Neuronal stem cell (in vitro differentiated cells): ENCODE data around the gene PFDN1.

Source experiments
- DNase-seq: peaks from one replicate; pipeline ENCODE4 v3.0.0-alpha.2; 2013; ENCODE audit warnings: low spot score
- H2AFZ ChIP-seq: one replicate; pipeline ENCODE4 v1.6.1; 2013; ENCODE audit warnings: mild to moderate bottlenecking, low read length, inconsistent platforms
- H2AK5ac ChIP-seq: 2 replicates; pipeline ENCODE4 v1.6.1; 2013; ENCODE audit warnings: low read depth, mild to moderate bottlenecking, inconsistent platforms, low read length, moderate library complexity, mixed read lengths
- H2BK120ac ChIP-seq: 2 replicates; pipeline ENCODE4 v1.6.1; 2013; ENCODE audit warnings: low read depth, mild to moderate bottlenecking, inconsistent platforms, low read length, moderate library complexity, mixed read lengths
- H2BK12ac ChIP-seq: one replicate; pipeline ENCODE4 v1.6.1; 2013; ENCODE audit warnings: low read length, inconsistent platforms
- H2BK15ac ChIP-seq: 2 replicates; pipeline ENCODE4 v1.6.1; 2013; ENCODE audit warnings: mild to moderate bottlenecking, low read length, inconsistent platforms, mixed read lengths
- H2BK5ac ChIP-seq: one replicate; pipeline ENCODE4 v1.6.1; 2013; ENCODE audit warnings: inconsistent platforms, mild to moderate bottlenecking, low read length, moderate library complexity
- H3K14ac ChIP-seq: one replicate; pipeline ENCODE4 v1.6.1; 2013; ENCODE audit warnings: low read length, inconsistent platforms
- H3K18ac ChIP-seq: 2 replicates; pipeline ENCODE4 v1.6.1; 2013; ENCODE audit warnings: low read length, inconsistent platforms
- H3K23ac ChIP-seq: 2 replicates; pipeline ENCODE4 v1.6.1; 2013; ENCODE audit warnings: low read depth, mild to moderate bottlenecking, mixed read lengths, low read length, inconsistent platforms; ENCODE audit not compliant: poor library complexity
- H3K27ac ChIP-seq: replicated peaks from 3 replicates; pipeline ENCODE4 v1.5.1; 2013; ENCODE audit warnings: low read length, inconsistent platforms
- H3K27me3 ChIP-seq, 3 experiments: 2 replicates each; pipeline ENCODE4 v1.6.1; 2013; ENCODE audit warnings: low read length in 3 of 3, mild to moderate bottlenecking in 2 of 3, inconsistent platforms in 1 of 3, low read depth in 1 of 3, mixed read lengths in 1 of 3, moderate library complexity in 1 of 3; ENCODE audit not compliant: control insufficient read depth in 3 of 3, insufficient read depth in 3 of 3
- H3K36me3 ChIP-seq, 2 donors: replicated peaks in 1 of 2; 2 replicates each; pipeline ENCODE4 v1.6.1; 2013; ENCODE audit warnings: low read length in 2 of 2; ENCODE audit not compliant: control insufficient read depth in 2 of 2, insufficient read depth in 2 of 2
- H3K4ac ChIP-seq: 2 replicates; pipeline ENCODE4 v1.6.1; 2013; ENCODE audit warnings: inconsistent platforms, mild to moderate bottlenecking, low read length, moderate library complexity
- H3K4me1 ChIP-seq, 2 donors: 1 replicate in 1 of 2; 2 replicates in 1 of 2; pipeline ENCODE4 v1.6.1; 2013; ENCODE audit warnings: low read length in 2 of 2, low read depth in 1 of 2; ENCODE audit not compliant: control insufficient read depth in 2 of 2, insufficient read depth in 1 of 2
- H3K4me2 ChIP-seq: one replicate; pipeline ENCODE4 v1.6.1; 2013; ENCODE audit warnings: mild to moderate bottlenecking, low read length, inconsistent platforms; ENCODE audit not compliant: insufficient read depth, poor library complexity, severe bottlenecking
- H3K4me3 ChIP-seq, 2 donors: 2 replicates each; pipeline ENCODE4 v1.5.1; 2013; ENCODE audit warnings: low read length in 2 of 2, mild to moderate bottlenecking in 2 of 2, inconsistent platforms in 1 of 2, moderate library complexity in 1 of 2
- H3K79me1 ChIP-seq: one replicate; pipeline ENCODE4 v1.6.1; 2013; ENCODE audit warnings: low read depth, mild to moderate bottlenecking, inconsistent platforms, low read length, moderate library complexity
- H3K9ac ChIP-seq: one replicate; pipeline ENCODE4 v1.6.1; 2013; ENCODE audit warnings: mild to moderate bottlenecking, low read depth, low read length, inconsistent platforms; ENCODE audit not compliant: poor library complexity
- H3K9me3 ChIP-seq, 2 donors: replicated peaks in 1 of 2; 2 replicates each; pipeline versions ENCODE3 to v1.6.1; 2013; ENCODE audit warnings: low read length in 2 of 2, mild to moderate bottlenecking in 2 of 2, inconsistent platforms in 1 of 2, low read depth in 1 of 2, mixed read lengths in 1 of 2, moderate library complexity in 1 of 2; ENCODE audit not compliant: control insufficient read depth in 2 of 2, insufficient read depth in 1 of 2
- H4K8ac ChIP-seq: one replicate; pipeline ENCODE4 v1.6.1; 2013; ENCODE audit warnings: low read depth, mild to moderate bottlenecking, inconsistent platforms, low read length, moderate library complexity
- H4K91ac ChIP-seq: one replicate; pipeline ENCODE4 v1.6.1; 2013; ENCODE audit warnings: low read length, low read depth, mild to moderate bottlenecking, inconsistent platforms; ENCODE audit not compliant: poor library complexity
- WGBS, 2 donors: extraction: QIAGEN DNeasy Blood & Tissue Kit; methylation state at CpG; one replicate each; pipeline ENCODE4 v1.1.7; 2013; ENCODE audit warnings: missing lambda C conversion rate in 2 of 2, mixed read lengths in 1 of 2; ENCODE audit not compliant: insufficient read length in 2 of 2, insufficient replicate concordance in 1 of 2; ENCODE audit errors: extremely low coverage in 2 of 2; 5-methylcytosine and 5-hydroxymethylcytosine counted together

The PFDN1 gene

GRCh38 chr5:140275837-140276236 lies 27.1 kb downstream of the PFDN1 start:
- Histone ChIP-seq H3K79me1 (no peaks in the 10 kb centered on the region), H2AK5ac (no peak overlapping the region), H3K4me3 (no peak overlapping the region), H3K27ac (no peak overlapping the region), H3K4me2 (no peak overlapping the region), H3K14ac (no peak overlapping the region), H2BK12ac (no peak overlapping the region), H2BK5ac (no peak overlapping the region), H3K4ac (no peak overlapping the region), H3K36me3 (peaks cover 2 to 48% of the 10 kb centered on the region in 2 donors), H4K8ac (no peak overlapping the region), H3K18ac (no peak overlapping the region), H3K9ac (no peak overlapping the region), H2AFZ (no peak overlapping the region), H4K91ac (no peak overlapping the region), H3K27me3 (no peaks in the 10 kb centered on the region), H3K23ac (no peak overlapping the region), H3K9me3 (peaks cover 0 to 7% of the 10 kb centered on the region in 2 donors), H2BK120ac (no peak overlapping the region), H2BK15ac (no peak overlapping the region), H3K4me1 (no peaks in the 10 kb centered on the region)
- DNase-seq = no peak

- no peak overlapping the region for H2BK15ac ChIP-seq
- H3K4ac ChIP-seq = no peak overlapping the region
- no peak overlapping the region for H2AK5ac ChIP-seq
- peaks cover 0 to 7% of the 10 kb centered on the region in 2 donors for H3K9me3 ChIP-seq
- H3K4me2 ChIP-seq = no peak overlapping the region
- no peak overlapping the region for H2BK120ac ChIP-seq
- DNase-seq = no peak
- H3K36me3 ChIP-seq = peaks cover 2 to 26% of the 10 kb centered on the region in 2 donors
- H2BK12ac ChIP-seq = no peak overlapping the region
- no peak overlapping the region for H3K23ac ChIP-seq
- H3K4me1 ChIP-seq = no peaks in the 10 kb centered on the region
- no peak overlapping the region for H3K27ac ChIP-seq
- no peak overlapping the region for H2BK5ac ChIP-seq
- no CpG with 5 or more reads among the region's 6 CpGs for WGBS, 2 donors
- no peak overlapping the region for H3K14ac ChIP-seq
- H4K91ac ChIP-seq = no peak overlapping the region
- no peaks in the 10 kb centered on the region for H3K27me3 ChIP-seq
- no peak overlapping the region for H3K18ac ChIP-seq
- H3K9ac ChIP-seq = no peak overlapping the region
- H4K8ac ChIP-seq = no peak overlapping the region
- H3K4me3 ChIP-seq = no peak overlapping the region
- H3K79me1 ChIP-seq = no peaks in the 10 kb centered on the region
- no peak overlapping the region for H2AFZ ChIP-seq
Measured at GRCh38 chr5:140273401-140273877, 29.5 kb downstream of the PFDN1 start.

- no peak overlapping the region for H3K4me2 ChIP-seq
- H2BK15ac ChIP-seq = no peak overlapping the region
- no peak overlapping the region for H3K23ac ChIP-seq
- H3K18ac ChIP-seq = no peak overlapping the region
- H2AFZ ChIP-seq = no peak overlapping the region
- no peak overlapping the region for H2BK12ac ChIP-seq
- no peak overlapping the region for H2BK120ac ChIP-seq
- no peak overlapping the region for H3K27ac ChIP-seq
- H3K9ac ChIP-seq = no peak overlapping the region
- H3K9me3 ChIP-seq = no peaks in the 10 kb centered on the region
- no peak overlapping the region for H4K8ac ChIP-seq
- H3K36me3 ChIP-seq = peaks cover 2 to 10% of the 10 kb centered on the region in 2 donors
- no peaks in the 10 kb centered on the region for H3K27me3 ChIP-seq
- H2AK5ac ChIP-seq = no peak overlapping the region
- no peak overlapping the region for H3K4me3 ChIP-seq
- peaks cover 0 to 8% of the 10 kb centered on the region in 2 donors for H3K4me1 ChIP-seq
- no peak overlapping the region for H2BK5ac ChIP-seq
- peaks cover 2% of the 10 kb centered on the region for H3K79me1 ChIP-seq
- DNase-seq = no peak
- H4K91ac ChIP-seq = no peak overlapping the region
- no peak overlapping the region for H3K14ac ChIP-seq
- H3K4ac ChIP-seq = no peak overlapping the region
Measured at GRCh38 chr5:140270008-140270407, 32.9 kb downstream of the PFDN1 start.

- no peak overlapping the region for H2AFZ ChIP-seq
- no peak overlapping the region for H2BK5ac ChIP-seq
- peak overlapping the region; percentile 23 for H3K27ac ChIP-seq
- H3K79me1 ChIP-seq = peaks cover 4% of the 10 kb centered on the region
- H4K91ac ChIP-seq = no peak overlapping the region
- H3K27me3 ChIP-seq = no peaks in the 10 kb centered on the region
- no peak overlapping the region for H2BK120ac ChIP-seq
- peaks cover 0 to 8% of the 10 kb centered on the region in 2 donors for H3K4me1 ChIP-seq
- no peak overlapping the region for H4K8ac ChIP-seq
- peaks cover 0 to 3% of the 10 kb centered on the region in 2 donors for H3K36me3 ChIP-seq
- H3K14ac ChIP-seq = no peak overlapping the region
- DNase-seq = no peak
- H3K4me3 ChIP-seq = no peak overlapping the region
- H2BK12ac ChIP-seq = no peak overlapping the region
- no peak overlapping the region for H3K4ac ChIP-seq
- H3K9me3 ChIP-seq = no peaks in the 10 kb centered on the region
- no peak overlapping the region for H2BK15ac ChIP-seq
- no peak overlapping the region for H3K18ac ChIP-seq
- no CpG with 5 or more reads among the region's 9 CpGs for WGBS, 2 donors
- H3K23ac ChIP-seq = no peak overlapping the region
- H2AK5ac ChIP-seq = no peak overlapping the region
- no peak overlapping the region for H3K9ac ChIP-seq
- no peak overlapping the region for H3K4me2 ChIP-seq
Measured at GRCh38 chr5:140267559-140268018, 35.3 kb downstream of the PFDN1 start.
